Posterior cingulate gyrus (tissue), 11 donors: Measurements from ENCODE around the gene GRM4.
"Not testable (repeated sequence)": the region's sequence is repeated elsewhere in the genome, so short reads cannot be mapped to it uniquely, and the experiment has no call there.

Experiments
- DNase-seq, 10 donors: peaks; one replicate each; pipeline versions ENCODE4 v3.0.0 to v3.0.0-alpha.2; 2020 to 2021; ENCODE audit warnings: mixed read lengths in 3 of 10
- intact Hi-C: fragments of 100-400 bp; cut with DNase I; formaldehyde crosslinking; loops from one replicate; pipeline ENCODE4 v1.15.1; 2023

GRM4 gene

DNA sequence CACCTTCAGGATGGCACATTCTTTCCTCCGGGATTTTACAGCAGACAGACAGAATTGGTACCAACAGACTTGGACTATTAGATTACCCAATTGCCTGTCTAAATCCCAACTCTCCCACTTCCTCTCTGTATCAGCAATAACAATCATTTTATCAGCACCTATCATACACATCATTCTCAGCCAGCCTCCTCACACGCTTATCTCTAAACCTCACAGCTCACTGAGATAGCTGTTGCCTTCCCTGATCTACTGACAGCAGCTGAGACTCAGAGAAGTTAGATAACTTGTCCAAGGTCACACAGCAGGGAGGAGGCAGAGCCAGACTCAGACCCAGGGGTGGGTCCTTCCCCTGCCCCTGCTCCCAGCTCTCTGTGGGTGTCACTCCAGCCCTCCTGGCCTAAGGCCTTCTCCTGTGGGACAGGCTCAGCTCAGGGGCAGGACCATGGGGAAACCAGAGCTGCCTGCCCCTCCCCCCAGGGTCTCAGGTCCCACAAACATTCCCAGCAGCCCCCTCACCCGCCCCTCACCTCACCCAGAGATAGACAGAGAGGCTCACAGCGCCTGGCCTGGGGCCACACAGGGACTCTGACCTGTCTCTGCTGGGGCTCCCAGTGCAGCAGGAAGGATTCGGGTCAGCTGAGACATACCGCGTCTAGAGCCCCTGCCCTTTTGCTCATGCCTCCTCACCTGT is 92.8 kb downstream of the GRM4 start:
- DNase-seq = peak in 1 of 10 donors; percentile 68
- intact Hi-C loops = no loop called here

DNA sequence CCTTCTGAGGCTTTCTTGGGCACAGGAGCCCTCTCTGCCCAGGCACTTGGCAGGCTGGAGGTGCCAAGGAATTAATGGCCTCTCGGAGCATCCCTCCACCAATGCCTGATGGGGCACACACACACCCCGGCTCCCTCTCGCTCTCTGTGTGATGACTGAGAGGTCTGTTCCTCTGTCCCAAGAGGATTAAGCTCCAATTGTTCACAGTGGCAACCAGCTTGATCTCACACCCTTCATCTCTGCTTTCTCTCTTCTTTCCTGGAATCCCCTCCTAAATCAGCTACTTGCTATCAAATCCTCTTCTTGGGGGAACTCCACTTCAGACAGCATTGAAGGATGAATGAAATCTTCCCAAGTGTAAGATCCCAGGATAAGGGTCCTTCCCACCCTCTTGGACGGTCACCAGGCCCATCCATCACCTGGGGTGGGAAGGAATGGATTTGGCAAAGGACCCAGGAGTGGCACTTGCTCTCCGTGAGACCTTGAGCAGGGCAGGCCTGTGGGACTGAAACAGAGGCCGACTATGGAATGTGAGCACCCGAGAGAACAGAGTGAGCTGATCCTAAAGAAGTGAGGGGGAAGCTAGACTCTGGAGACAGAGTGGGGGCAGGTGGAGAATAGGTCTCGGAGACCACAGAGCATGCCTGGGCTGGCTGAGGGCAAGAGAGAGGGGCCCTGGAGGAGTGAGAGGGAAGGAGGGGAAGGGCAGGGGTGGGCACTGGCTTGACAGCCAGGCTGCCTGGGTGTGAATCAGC is 93.6 kb downstream of the GRM4 start:
- intact Hi-C loops = no loop called here
- DNase-seq = peak in 1 of 10 donors; percentile 26

DNA sequence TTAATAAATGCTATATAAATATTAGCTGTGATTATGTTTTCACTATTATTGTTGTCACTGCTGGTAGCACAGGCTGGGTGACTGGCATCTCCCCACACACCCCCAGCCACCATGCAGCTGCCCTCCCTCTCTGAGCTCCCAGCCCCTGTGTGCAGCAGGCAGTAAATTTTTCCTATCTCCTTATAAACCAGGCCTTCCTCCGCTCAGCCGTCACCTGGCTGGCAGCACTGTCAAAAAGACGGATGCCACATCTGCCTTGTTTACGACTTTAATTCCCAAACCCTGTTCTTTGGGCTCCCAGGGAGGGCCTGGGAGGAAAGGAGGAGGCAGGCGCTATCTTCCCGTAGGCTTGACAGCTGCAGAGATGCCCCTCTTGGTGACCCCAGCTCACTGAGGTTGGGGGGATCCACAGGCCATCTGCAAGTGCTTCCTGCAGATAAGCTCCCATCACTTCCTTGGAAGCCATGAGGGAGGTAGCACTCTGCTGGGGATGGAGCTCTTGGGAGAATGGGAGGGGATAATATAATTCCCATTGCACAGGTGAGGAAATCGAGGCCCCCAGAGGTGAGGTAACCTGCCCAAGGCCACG is 94.5 kb downstream of the GRM4 start:
- peak in 1 of 10 donors; percentile 47 for DNase-seq
- intact Hi-C loops = no loop called here

GRCh38 chr6:34050691-34051090 is 95.2 kb downstream of the GRM4 start:
- intact Hi-C loops = no loop called here
- peak in 1 of 10 donors; percentile 53 for DNase-seq

DNA sequence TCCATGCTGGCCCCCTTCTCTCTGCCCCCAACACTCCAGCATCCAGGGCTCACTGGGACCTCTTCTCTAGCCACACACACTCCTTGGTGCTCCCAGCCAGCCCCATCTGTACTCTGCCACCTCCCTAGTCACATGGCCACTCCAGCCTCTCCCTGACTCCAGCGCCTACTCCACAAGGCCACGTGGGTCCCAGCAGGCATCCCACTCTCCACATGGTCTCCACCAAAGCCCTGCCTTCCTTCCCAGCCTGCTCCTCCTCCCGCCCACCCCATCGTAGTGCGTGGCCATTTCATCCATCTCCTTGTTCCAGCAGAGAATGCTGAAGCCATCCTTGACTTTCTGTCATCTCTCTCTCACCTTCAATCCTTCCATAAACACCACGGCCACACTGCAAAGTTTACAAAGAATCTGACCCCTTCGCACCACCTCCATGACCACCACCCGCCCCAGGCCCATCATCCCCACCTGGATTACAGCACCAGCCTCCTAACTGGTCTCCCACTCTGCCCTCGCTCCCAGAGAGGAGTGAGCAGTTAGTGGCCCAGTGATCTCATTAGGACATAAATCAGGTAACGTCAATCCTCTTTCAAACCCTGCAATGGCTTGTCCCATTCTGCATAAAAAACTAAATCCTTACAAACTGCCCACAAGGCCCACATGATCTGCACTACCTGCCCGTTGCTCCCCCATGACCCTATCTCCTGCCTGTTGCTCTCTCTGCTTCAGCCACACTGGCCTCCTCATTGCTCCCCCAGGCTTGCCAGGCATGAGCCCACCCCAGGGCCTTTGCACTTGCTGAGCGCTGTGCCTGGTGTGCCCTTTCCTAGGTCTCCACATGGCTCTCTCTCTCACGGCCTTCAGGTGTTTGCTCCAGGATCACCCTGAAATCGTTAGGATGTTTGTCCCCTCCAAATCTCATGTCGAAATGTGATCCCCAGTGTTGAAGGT is 96.2 kb downstream of the GRM4 start:
- intact Hi-C loops = no loop called here
- peak in 1 of 10 donors; percentile 55 for DNase-seq

GRCh38 chr6:34047913-34048867 is 97.7 kb downstream of the GRM4 start:
- intact Hi-C loops = no loop called here

GRCh38 chr6:34046617-34047016 is 99.3 kb downstream of the GRM4 start:
- intact Hi-C loops = no loop called here
- DNase-seq = no peak

More at GRCh38 chr6:34047913-34048867, 97.7 kb downstream of the GRM4 start:
- peak in 1 of 10 donors; percentile 71 for DNase-seq

GRCh38 chr6:34045771-34046170 is 100.1 kb downstream of the GRM4 start:
- intact Hi-C loops = no loop called here
- no peak for DNase-seq

GRCh38 chr6:34044945-34045595 is 100.8 kb downstream of the GRM4 start:
- DNase-seq = no peak
- intact Hi-C loops = no loop called here

DNA sequence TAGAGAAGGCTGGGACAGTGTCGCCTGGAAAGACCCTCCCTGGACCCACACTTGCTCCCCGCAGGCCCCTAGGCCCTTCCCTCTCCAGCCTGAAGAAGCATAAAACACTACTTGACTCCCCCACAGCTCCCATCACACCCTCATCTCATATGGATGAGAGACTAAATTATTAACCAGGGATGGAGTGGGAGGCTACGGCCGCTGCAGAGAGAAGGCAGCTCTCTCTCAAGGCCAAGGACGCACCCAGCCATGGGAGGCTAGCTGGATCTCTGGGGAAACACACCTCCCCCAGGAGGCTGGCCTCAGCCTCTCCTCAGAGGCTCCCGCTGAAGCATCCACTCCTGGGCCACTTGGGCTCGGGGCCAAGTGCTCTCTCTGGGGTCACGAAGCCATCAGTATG is 102.5 kb downstream of the GRM4 start:
- intact Hi-C loops = no loop called here
- DNase-seq = no peak

DNA sequence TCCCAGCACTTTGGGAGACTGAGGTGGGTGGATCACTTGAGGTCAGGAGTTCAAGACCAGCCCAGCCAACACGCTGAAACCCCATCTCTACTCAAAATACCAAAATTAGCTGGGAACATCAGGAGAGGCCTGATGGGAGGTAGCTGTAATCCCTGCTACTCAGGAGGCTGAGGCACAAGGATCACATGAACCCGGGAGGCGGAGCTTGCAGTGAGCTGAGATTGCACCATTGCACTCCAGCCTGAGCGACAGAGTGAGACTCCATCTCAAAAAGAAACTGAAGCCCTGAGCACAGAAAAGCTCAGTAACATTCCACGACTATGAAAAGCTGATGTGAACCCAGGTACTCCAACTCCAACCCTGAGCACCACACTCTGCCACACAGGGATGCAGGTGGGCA is 103.9 kb downstream of the GRM4 start:
- DNase-seq, intact Hi-C loops: not testable (repeated sequence)

- no peak for DNase-seq
- intact Hi-C loops = no loop called here
These were observed 104.5 kb downstream of the GRM4 start for GRCh38 chr6:34041385-34041784.

DNA sequence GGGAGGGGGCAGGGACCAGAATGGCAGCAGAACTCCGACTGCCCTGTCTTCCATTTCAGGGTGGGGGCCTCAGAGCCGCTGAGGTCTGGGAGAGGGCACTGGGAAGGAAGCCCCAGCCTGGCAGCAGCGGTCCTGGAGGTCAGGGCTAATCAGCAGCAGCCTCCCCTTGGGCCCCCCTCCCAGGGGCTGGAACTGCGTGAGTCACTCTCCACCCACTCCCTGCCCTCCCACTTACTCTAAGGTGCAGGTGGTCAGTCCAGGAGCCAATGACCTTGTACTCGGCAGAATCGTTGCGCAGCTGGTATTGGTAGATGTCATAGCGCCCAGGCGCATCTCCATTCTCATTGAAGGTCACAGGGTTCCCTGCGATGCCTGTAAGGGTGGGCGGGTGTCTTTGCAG is 105.9 kb downstream of the GRM4 start:
- no peak for DNase-seq
- intact Hi-C loops = no loop called here

DNA sequence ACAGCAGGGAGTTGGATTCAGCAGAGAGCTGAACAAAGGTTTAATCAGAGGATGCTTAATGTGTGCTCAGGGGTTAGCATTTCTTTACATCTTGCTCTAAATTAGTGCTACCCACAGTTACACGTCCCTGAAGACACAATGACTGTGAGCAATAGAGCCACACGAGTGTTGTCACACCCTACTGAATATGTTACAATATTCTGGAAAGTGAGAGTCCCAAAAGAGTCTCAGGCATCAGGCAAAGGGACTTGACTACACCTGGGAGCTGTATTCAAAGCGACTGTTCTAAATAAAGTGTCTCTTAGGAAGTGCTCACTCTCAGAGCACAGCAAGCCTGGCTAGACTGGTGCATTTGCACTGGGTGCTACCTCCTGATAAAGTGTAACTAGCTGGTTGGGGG is 108.7 kb downstream of the GRM4 start:
- DNase-seq = no peak
- intact Hi-C loops = no loop called here

DNA sequence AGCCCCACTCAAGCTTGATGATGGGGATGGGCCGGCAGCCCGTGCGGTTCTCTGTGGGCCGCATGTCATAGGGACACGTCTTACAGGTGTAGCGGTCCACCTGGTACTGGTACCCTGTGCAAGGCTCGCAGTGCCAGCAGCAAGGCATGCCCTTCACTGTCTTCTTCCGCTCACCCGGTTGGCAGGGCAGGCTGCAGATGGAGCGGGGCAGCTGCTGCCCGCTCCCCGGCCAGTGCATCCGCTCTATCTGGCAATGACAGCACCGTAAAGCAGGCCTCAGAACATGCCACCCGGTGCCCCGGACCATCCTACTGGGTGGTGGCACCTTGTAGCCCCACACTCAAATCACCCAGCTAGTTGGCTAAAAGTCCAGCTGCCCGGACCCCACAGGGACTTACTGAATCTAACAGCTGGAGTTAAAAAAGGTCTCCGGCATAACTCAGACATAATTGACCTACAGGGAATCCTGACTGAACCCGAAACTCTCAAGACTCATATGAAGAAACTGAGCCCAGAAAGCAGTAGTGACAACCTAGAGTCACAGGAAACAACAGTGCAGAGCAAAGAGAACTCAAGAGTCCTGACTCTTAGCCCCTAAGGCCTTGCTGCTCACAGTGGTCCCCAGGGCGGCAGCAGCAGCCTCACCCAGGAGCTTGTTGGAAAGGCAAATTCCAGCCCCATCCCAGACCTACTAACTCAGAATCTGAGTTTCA is 109.4 kb downstream of the GRM4 start:
- intact Hi-C loops = no loop called here

GRCh38 chr6:34035704-34036356 is 110.1 kb downstream of the GRM4 start:
- intact Hi-C loops = no loop called here
- DNase-seq = no peak

More for the DNA sequence above, 109.4 kb downstream of the GRM4 start:
- DNase-seq = no peak

- DNase-seq = no peak
- intact Hi-C loops = no loop called here
These were observed 110.7 kb downstream of the GRM4 start for GRCh38 chr6:34035161-34035560.

DNA sequence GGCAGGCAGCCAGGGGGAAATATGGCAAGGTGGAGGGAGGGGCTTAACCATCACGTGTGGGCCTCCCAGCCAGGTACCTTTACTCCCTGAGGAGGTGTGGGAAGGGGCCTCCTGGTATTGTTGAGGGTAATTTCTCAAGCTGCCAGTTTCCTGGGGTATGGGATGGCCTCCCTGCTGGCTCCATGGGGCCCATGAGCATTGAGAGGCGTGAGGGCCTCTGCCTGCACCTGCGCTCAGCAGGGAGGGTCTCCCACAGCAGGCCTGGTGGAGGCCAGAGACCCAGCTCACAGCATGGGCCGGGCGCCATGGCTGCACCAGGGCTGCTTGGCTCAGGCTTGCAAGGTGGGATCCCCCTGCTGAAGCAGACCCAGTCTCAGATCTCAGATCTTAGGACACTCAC is 113.0 kb downstream of the GRM4 start:
- intact Hi-C loops = no loop called here
- no peak for DNase-seq
